ENCODE measurements around the gene PYDC1.

The PYDC1 gene

DNA sequence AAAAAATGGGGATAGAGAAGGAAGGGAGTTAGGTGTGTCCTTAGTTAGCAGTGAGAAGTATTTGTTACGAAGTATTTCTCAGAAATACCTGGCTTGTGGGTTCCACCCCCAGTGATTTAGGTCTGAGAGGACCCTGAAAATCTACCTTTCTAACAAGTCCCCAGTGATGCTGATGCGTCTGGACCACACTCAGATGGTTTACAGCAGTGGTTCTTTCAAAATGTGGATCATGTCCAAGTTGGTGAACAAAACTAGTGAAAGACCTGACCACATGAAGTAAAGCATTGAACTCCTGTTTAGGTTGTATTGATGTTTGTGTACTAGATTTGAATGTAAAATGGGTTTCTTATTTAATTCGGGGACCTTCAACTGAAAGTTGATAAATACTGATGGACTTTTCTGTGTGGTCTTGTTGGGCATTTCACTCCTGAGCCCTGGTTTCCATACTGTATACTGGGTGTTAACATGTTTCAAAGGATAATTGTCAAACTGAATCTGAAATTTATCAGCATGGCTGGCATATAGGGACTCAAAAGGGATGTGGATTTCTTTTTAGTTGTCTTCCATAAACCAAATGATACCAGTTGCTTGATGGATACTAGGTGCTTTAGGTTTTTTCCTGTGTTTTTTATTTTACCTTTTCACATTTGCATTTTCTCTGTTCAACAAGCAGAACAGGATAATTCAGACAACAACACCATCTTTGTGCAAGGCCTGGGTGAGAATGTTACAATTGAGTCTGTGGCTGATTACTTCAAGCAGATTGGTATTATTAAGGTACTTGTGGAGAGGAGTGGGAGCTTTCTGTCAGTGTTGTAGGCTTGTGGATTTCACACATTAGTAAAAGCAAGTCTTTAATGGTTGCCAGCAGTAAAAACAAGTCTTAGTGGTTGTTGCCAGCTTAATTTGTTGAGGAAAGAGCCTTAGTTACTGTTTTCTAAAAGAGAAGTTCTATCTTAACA lies 28.2 kb downstream of the PYDC1 start:
- Histone ChIP-seq H3K4me3 (ENCODE audit: low read depth, low read length) (no peak overlapping the region), H3K27ac (no peak overlapping the region), H3K36me3 (replicated peaks) (peaks cover 98% of the 10 kb centered on the region), H3K27me3 (replicated peaks) (no peaks in the 10 kb centered on the region)
- TF ChIP-seq, protein P1, sequence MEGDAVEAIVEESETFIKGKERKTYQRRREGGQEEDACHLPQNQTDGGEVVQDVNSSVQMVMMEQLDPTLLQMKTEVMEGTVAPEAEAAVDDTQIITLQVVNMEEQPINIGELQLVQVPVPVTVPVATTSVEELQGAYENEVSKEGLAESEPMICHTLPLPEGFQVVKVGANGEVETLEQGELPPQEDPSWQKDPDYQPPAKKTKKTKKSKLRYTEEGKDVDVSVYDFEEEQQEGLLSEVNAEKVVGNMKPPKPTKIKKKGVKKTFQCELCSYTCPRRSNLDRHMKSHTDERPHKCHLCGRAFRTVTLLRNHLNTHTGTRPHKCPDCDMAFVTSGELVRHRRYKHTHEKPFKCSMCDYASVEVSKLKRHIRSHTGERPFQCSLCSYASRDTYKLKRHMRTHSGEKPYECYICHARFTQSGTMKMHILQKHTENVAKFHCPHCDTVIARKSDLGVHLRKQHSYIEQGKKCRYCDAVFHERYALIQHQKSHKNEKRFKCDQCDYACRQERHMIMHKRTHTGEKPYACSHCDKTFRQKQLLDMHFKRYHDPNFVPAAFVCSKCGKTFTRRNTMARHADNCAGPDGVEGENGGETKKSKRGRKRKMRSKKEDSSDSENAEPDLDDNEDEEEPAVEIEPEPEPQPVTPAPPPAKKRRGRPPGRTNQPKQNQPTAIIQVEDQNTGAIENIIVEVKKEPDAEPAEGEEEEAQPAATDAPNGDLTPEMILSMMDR (IDR thresholded peaks at IDR 0.05; ENCODE audit: low read depth, low read length, missing control alignments), result no peak
- in situ Hi-C loops (cut with HindIII; ENCODE audit: low pct_ligation_motif_present, low sequenced_read_pairs), result loop anchor here (25.0 kb wide), 1 partner anchor 274 kb away; the partner anchor contains the start of genes ARMC5 and TGFB1I1
- no peak for DNase-seq

DNA sequence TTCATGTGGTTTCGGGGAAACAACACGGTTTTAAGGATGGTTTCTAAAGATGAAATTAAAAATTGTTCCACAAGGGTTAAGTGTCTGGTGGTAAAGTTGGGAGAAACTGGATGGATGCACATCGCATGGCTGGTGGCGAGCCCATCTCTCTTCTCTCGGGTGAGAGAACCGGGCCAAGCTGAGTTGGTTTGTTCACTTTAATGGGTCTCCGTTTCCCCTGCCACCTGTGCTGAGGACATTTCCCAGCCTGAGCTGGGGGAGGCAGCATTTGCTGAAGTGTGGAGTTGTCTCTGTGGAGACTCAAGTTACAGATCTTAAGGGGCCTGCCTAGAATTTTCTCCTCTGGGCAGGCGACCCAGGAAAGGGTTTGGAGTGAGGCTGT lies 29.1 kb downstream of the PYDC1 start:
- Histone ChIP-seq H3K36me3 (replicated peaks) (peaks cover 98% of the 10 kb centered on the region), H3K27ac (no peak overlapping the region), H3K27me3 (replicated peaks) (no peaks in the 10 kb centered on the region), H3K4me3 (ENCODE audit: low read depth, low read length) (no peak overlapping the region)
- in situ Hi-C loops (cut with HindIII; ENCODE audit: low pct_ligation_motif_present, low sequenced_read_pairs), result loop anchor here (25.0 kb wide), 1 partner anchor 275 kb away; the partner anchor contains the start of genes ARMC5 and TGFB1I1
- TF ChIP-seq, protein P1 (IDR thresholded peaks at IDR 0.05; ENCODE audit: low read depth, low read length, missing control alignments), result no peak
- no peak for DNase-seq

DNA sequence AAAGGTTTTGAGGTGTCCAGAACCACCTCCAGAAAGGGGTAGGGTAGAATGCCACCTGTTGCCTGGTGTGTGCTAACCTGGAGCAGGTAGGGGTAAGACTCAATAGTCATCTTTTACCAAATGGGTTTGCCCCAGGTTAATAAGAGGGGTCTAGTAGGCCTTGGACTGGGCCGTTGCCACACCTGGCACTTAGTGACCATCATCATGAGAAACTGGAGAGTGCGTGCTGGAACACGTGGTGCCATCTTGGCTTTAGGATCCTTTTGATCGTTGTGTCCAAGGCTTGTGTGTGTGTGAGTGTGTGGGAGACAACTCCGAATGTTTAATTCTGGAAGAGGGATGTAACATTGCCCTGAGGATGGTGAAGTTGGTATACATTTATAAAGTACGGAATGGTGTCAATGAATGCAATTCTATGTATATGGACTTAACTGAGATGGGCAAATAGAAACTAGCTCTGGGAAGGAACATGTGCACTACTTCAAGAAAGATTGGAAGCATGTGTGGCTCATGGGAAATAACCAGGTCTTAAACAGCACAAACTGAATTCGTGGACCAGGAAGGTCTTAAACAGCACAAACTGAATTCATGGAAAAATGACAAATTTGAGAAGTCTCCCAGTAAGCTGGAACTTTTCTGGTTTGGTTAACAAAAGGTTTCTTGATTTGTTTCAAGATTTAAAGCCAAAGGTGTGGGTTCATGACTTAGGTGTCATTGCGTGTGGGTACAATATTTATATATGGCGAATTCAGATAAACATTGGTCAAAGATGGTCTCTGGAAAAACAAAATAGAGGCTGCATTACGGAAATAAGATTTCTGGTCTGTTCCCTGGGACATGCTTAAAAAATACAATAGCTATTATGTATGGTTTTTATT lies 29.8 kb downstream of the PYDC1 start:
- TF ChIP-seq, protein P1 (IDR thresholded peaks at IDR 0.05; ENCODE audit: low read depth, low read length, missing control alignments), result no peak
- in situ Hi-C loops (cut with HindIII; ENCODE audit: low pct_ligation_motif_present, low sequenced_read_pairs), result loop anchor here (25.0 kb wide), 1 partner anchor 275 kb away; the partner anchor contains the start of genes ARMC5 and TGFB1I1
- Histone ChIP-seq H3K36me3 (replicated peaks) (peaks cover 94% of the 10 kb centered on the region), H3K27me3 (replicated peaks) (no peaks in the 10 kb centered on the region), H3K27ac (no peak overlapping the region), H3K4me3 (ENCODE audit: low read depth, low read length) (no peak overlapping the region)
- no peak for DNase-seq

DNA sequence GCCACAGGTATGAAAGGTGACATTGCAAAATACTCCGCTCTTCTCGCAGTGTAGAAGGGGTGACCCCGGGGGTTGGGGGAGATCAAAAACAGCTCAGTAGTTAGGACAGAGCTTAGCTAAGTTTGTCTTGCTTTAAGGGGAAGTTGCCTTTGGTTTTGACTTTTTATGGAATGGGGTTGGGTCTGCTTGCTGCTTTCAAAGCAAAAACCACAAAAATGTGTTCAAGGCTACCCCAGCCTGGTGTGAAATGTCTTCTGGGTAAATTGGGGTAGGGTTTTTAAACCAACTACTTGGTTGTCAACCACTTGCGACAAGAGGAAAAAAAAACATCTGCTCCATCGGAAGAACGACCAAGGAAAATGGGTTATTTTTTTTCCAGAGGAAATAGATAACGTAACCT lies 30.8 kb downstream of the PYDC1 start:
- in situ Hi-C loops (cut with HindIII; ENCODE audit: low pct_ligation_motif_present, low sequenced_read_pairs), result loop anchor here (25.0 kb wide), 1 partner anchor 276 kb away; the partner anchor contains the start of genes ARMC5 and TGFB1I1
- no peak overlapping the region for H3K27ac ChIP-seq
- TF ChIP-seq, protein P1 (IDR thresholded peaks at IDR 0.05; ENCODE audit: low read depth, low read length, missing control alignments), result no peak
- peaks cover 91% of the 10 kb centered on the region for H3K36me3 ChIP-seq (replicated peaks)
- H3K27me3 ChIP-seq (replicated peaks), result no peaks in the 10 kb centered on the region
- no peak overlapping the region for H3K4me3 ChIP-seq (ENCODE audit: low read depth, low read length)
- no peak for DNase-seq

DNA sequence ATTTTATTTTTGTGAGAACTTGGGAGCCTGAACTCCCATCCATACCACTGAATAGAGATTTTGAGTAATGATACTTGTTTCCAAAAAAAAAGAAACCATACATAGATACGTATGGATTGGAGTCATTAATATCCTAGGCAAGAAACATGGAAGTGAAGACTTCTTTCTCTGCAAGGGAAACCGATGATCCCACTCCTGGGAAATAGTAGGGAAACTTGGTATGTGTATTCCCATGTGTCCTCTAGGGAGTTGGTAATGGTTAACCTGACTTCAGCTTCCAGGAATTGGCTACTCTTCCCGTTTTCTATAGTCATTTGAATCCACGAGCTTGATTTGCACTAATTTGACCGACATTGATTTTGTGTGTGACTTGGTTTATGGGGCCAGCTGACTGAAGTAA lies 31.6 kb downstream of the PYDC1 start:
- Histone ChIP-seq H3K4me3 (ENCODE audit: low read depth, low read length) (no peak overlapping the region), H3K36me3 (replicated peaks) (peaks cover 86% of the 10 kb centered on the region), H3K27me3 (replicated peaks) (no peaks in the 10 kb centered on the region), H3K27ac (no peak overlapping the region)
- in situ Hi-C loops (cut with HindIII; ENCODE audit: low pct_ligation_motif_present, low sequenced_read_pairs), result loop anchor here (25.0 kb wide), 1 partner anchor 277 kb away; the partner anchor contains the start of genes ARMC5 and TGFB1I1
- DNase-seq, result no peak
- TF ChIP-seq, protein P1 (IDR thresholded peaks at IDR 0.05; ENCODE audit: low read depth, low read length, missing control alignments), result no peak

Data from brain microvascular endothelial cell (primary cell).